Measurements from ENCODE around the gene GJA9.

- TF ChIP-seq CTCF (conservative IDR thresholded peaks at IDR 0.05 in 1 of 2, IDR thresholded peaks at IDR 0.05 in 1 of 2; ENCODE audit: low read depth in 1 of 2, low read length in 2 of 2) (no peak), EZH2 (IDR thresholded peaks at IDR 0.05; ENCODE audit: low read length, missing control alignments) (no peak)
These were observed 47.1 kb downstream of the GJA9 start for GRCh38 chr1:38834221-38834782.

Measured in fibroblast of lung (primary cell).